C4-2B (cell line): ENCODE results near the gene BTG2.

ENCODE experiments used
- ZFX ChIP-seq: fragments of 450-650 bp; IDR thresholded peaks from 2 replicates; pipeline ENCODE4 v1.6.1; 2017
- TF ChIP-seq, protein P1 (sequence below): fragments of 450-650 bp; conservative IDR thresholded peaks from 2 replicates; pipeline ENCODE4 v1.5.1; 2017; ENCODE audit warnings: mild to moderate bottlenecking

DNA sequence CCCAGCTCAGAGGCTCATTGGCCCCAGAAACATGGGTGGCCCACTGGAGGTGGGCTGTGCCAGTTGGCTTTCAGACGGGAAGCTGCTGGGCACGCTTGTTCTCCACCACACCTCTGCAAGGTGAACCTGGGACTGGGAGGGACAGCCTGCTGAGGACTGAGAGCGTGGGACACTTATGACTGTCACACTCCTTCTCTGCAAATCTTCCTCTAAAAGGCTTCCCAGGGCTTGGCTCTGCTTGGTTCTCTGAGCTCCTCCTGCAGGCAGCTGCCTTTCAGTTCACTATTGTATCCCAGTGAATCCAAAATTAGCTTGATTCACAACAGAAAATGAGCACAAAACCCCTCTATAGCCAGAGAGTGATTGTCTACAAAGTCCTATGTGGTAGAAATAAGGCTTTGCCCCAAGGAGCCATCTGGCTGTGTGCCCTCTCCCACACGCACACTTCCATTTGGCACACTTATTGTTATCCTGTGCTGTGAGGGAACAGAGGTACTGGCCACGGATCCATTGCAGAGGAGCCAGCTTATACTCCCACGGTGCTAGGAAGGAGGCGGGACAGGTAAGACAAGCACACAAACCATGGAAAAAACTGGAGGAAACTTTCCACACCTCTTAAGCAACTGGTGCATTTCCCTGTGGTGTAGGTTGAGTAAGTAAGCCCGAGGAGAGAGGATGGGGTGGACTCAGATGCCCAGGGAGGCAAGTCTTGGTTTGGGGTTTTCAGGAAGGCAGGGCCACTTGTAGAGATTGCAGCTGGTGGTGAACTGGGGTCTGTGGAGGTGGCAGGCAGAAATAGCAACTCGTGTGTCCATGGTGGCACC, 18.9 kb upstream of the BTG2 start:
- TF ChIP-seq, protein P1, sequence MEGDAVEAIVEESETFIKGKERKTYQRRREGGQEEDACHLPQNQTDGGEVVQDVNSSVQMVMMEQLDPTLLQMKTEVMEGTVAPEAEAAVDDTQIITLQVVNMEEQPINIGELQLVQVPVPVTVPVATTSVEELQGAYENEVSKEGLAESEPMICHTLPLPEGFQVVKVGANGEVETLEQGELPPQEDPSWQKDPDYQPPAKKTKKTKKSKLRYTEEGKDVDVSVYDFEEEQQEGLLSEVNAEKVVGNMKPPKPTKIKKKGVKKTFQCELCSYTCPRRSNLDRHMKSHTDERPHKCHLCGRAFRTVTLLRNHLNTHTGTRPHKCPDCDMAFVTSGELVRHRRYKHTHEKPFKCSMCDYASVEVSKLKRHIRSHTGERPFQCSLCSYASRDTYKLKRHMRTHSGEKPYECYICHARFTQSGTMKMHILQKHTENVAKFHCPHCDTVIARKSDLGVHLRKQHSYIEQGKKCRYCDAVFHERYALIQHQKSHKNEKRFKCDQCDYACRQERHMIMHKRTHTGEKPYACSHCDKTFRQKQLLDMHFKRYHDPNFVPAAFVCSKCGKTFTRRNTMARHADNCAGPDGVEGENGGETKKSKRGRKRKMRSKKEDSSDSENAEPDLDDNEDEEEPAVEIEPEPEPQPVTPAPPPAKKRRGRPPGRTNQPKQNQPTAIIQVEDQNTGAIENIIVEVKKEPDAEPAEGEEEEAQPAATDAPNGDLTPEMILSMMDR, result no peak
- no peak for TF ChIP-seq ZFX
